ENCODE data around the gene UXT. TPM values are rescaled to one million over a fixed set of nuclear protein-coding genes. Genes with fewer than 3 reads are reported as not detected.

The UXT gene, protein sequence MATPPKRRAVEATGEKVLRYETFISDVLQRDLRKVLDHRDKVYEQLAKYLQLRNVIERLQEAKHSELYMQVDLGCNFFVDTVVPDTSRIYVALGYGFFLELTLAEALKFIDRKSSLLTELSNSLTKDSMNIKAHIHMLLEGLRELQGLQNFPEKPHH
- 111 and 143 TPM in 2 replicates for total RNA-seq
- polyA plus RNA-seq: 114 and 141 TPM in 2 replicates
- polyA plus RNA-seq (2012): 154 TPM in 2 replicates
- 37.4 and 38.1 TPM in 2 replicates for polyA minus RNA-seq (ENCODE audit: low replicate concordance)

DNA sequence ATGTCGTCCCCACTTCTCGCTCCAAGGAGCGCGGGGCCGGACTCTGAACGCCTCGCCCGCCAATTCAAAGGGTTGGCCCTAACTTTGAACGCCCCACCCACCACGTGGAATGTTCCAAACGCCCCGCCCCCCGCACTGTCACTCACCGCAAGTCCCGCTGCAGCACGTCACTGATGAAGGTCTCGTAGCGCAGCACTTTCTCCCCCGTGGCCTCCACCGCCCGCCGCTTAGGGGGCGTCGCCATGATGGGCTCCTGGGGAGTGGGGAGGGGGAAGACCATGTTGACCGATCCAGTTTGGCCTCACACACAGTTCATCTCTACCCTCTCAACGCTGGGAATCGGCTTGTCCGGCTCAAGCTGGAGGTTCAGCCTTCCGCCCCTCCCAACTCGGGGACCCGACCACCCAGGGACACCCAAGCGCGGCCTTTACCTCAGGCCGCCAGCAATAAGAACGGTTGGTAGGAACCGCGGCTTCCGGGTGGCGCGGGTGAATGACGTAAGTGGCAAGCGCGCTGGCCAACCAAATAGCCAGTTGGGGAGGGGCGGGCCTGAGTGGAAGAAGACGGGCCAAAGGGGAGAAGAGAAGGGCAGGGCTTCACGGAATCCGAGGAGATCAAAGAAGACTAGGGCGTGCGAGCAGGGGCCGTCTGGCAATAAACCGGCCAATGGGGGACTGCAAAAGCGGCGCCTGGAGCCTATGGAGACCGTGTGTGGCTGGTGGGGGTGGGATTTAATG lies at the start of gene UXT:
UXT (minus strand) TSS at position 497 of the 737 bp plus-strand sequence; CDS start at position 244, 253 bp downstream.
- peak within 1 kb of the TSS; percentile 99 for H3K27ac ChIP-seq (ENCODE audit: insufficient read depth, low read length)
- peaks cover 4% of the 10 kb centered on the region for H3K79me2 ChIP-seq (ENCODE audit: control insufficient read depth, insufficient read depth, low read length)

DNA sequence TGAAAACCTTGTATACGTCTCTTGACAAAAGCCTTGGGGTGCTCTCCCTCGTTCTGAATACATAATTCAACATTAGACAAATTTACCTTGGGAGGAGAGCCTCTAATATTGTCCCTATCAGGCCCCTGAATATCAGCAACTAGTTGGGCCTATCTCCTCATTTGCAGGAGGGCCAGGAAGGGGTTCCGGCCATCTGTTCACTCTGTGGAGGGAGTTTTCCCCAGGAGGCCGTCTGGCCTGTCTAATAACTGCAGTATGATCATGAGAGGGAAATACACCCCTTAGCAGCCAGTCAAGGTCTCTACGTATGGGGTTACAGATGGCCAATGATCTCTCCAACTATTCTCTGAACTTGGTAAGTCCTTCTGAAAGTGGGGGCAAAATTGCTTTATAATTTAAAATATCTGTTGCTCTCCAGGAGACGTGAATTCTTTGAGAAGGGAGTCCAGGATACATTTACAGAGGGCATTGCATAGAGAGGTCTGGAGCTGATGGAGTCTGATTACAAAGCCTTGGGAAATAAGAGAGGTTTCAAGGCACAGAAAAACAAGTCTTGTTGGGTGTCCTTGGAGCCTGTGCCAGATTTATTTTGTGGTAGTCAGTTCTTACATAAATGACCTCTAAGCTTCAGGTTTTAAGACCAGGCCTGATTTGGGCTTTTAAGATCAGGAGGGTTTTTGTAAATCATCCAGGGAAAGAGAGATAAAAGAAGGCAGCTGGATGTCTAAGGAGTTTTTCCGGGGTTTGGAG lies 48.2 kb upstream of the UXT start:
- H3K27me3 ChIP-seq (ENCODE audit: control insufficient read depth, insufficient read depth, low read length): no peaks in the 10 kb centered on the region
- no peak overlapping the region for H3K4me2 ChIP-seq (ENCODE audit: extremely low read depth, insufficient read depth, low read length)
- TF ChIP-seq, protein P1, sequence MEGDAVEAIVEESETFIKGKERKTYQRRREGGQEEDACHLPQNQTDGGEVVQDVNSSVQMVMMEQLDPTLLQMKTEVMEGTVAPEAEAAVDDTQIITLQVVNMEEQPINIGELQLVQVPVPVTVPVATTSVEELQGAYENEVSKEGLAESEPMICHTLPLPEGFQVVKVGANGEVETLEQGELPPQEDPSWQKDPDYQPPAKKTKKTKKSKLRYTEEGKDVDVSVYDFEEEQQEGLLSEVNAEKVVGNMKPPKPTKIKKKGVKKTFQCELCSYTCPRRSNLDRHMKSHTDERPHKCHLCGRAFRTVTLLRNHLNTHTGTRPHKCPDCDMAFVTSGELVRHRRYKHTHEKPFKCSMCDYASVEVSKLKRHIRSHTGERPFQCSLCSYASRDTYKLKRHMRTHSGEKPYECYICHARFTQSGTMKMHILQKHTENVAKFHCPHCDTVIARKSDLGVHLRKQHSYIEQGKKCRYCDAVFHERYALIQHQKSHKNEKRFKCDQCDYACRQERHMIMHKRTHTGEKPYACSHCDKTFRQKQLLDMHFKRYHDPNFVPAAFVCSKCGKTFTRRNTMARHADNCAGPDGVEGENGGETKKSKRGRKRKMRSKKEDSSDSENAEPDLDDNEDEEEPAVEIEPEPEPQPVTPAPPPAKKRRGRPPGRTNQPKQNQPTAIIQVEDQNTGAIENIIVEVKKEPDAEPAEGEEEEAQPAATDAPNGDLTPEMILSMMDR (conservative IDR thresholded peaks at IDR 0.05 in 1 of 2, IDR thresholded peaks at IDR 0.05 in 1 of 2; ENCODE audit: low read depth in 1 of 2, low read length in 2 of 2): no peak
- TF ChIP-seq EZH2 (IDR thresholded peaks at IDR 0.05; ENCODE audit: low read length, missing control alignments): no peak
- no peaks in the 10 kb centered on the region for H3K4me1 ChIP-seq (ENCODE audit: control insufficient read depth, extremely low read depth, insufficient read depth, low read length)
- no peak overlapping the region for H3K4me3 ChIP-seq (replicated peaks in 1 of 4; ENCODE audit: control extremely low read depth in 1 of 4, insufficient read depth in 1 of 4, low read depth in 3 of 4, low read length in 4 of 4)
- no peaks in the 10 kb centered on the region for H3K79me2 ChIP-seq (ENCODE audit: control insufficient read depth, insufficient read depth, low read length)
- no peaks in the 10 kb centered on the region for H3K9me3 ChIP-seq (ENCODE audit: control insufficient read depth, insufficient read depth, low read depth, low read length)
- DNase-seq (ENCODE audit: low read depth in 2 of 2): peak in 1 of 2 donors; percentile 4
- H4K20me1 ChIP-seq (ENCODE audit: control insufficient read depth, extremely low read depth, insufficient read depth, low read length): no peaks in the 10 kb centered on the region
- no peaks in the 10 kb centered on the region for H3K36me3 ChIP-seq (ENCODE audit: control insufficient read depth, insufficient read depth, low read length)
- H2AFZ ChIP-seq (ENCODE audit: low read length): no peak overlapping the region
- no peak overlapping the region for H3K9ac ChIP-seq (ENCODE audit: insufficient read depth, low read length)
- H3K27ac ChIP-seq (ENCODE audit: insufficient read depth, low read length): no peak overlapping the region

More for the DNA sequence above, at the start of gene UXT:
- H3K9me3 ChIP-seq (ENCODE audit: control insufficient read depth, insufficient read depth, low read depth, low read length): no peaks in the 10 kb centered on the region
- no peaks in the 10 kb centered on the region for H3K36me3 ChIP-seq (ENCODE audit: control insufficient read depth, insufficient read depth, low read length)
- H3K4me2 ChIP-seq (ENCODE audit: extremely low read depth, insufficient read depth, low read length): peak within 1 kb of the TSS; percentile 71
- no peaks in the 10 kb centered on the region for H4K20me1 ChIP-seq (ENCODE audit: control insufficient read depth, extremely low read depth, insufficient read depth, low read length)
- H2AFZ ChIP-seq (ENCODE audit: low read length): peak within 1 kb of the TSS; percentile 7
- TF ChIP-seq, protein P1 (conservative IDR thresholded peaks at IDR 0.05 in 1 of 2, IDR thresholded peaks at IDR 0.05 in 1 of 2; ENCODE audit: low read depth in 1 of 2, low read length in 2 of 2): no peak
- no peak for TF ChIP-seq EZH2 (IDR thresholded peaks at IDR 0.05; ENCODE audit: low read length, missing control alignments)
- peak within 1 kb of the TSS; percentile 98 for H3K9ac ChIP-seq (ENCODE audit: insufficient read depth, low read length)
- H3K4me3 ChIP-seq (replicated peaks in 1 of 4; ENCODE audit: control extremely low read depth in 1 of 4, insufficient read depth in 1 of 4, low read depth in 3 of 4, low read length in 4 of 4): peak within 1 kb of the TSS; percentile 60 to 94 (median 72)
- peak; percentile 94 to 97 for DNase-seq (ENCODE audit: low read depth in 2 of 2)
- no peaks in the 10 kb centered on the region for H3K27me3 ChIP-seq (ENCODE audit: control insufficient read depth, insufficient read depth, low read length)
- peaks cover 2% of the 10 kb centered on the region for H3K4me1 ChIP-seq (ENCODE audit: control insufficient read depth, extremely low read depth, insufficient read depth, low read length)

DNA sequence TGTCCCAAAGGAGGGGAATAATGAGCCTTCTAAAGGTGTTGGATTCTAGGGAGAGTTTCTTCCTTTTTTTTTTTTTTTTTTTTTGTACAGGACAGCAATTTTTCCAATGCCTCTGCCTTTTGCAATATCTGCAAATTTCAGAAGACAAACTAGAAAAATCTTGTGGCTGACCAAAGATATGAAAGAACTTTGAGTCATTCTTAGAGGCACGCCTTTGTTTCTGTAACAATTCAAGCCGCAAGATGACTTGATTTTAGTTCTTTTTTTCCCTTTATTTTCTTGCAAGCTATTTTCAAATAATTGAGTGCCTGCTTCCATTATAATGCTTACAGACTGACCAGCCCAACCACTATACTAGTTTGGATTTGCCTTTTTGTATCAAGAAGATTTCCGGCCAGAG lies 47.6 kb upstream of the UXT start:
- Histone ChIP-seq H3K9me3 (ENCODE audit: control insufficient read depth, insufficient read depth, low read depth, low read length) (no peaks in the 10 kb centered on the region), H3K36me3 (ENCODE audit: control insufficient read depth, insufficient read depth, low read length) (no peaks in the 10 kb centered on the region), H3K4me3 (replicated peaks in 1 of 4; ENCODE audit: control extremely low read depth in 1 of 4, insufficient read depth in 1 of 4, low read depth in 3 of 4, low read length in 4 of 4) (no peak overlapping the region), H4K20me1 (ENCODE audit: control insufficient read depth, extremely low read depth, insufficient read depth, low read length) (no peaks in the 10 kb centered on the region), H3K27ac (ENCODE audit: insufficient read depth, low read length) (no peak overlapping the region), H3K9ac (ENCODE audit: insufficient read depth, low read length) (no peak overlapping the region), H3K27me3 (ENCODE audit: control insufficient read depth, insufficient read depth, low read length) (no peaks in the 10 kb centered on the region), H3K4me1 (ENCODE audit: control insufficient read depth, extremely low read depth, insufficient read depth, low read length) (no peaks in the 10 kb centered on the region), H3K79me2 (ENCODE audit: control insufficient read depth, insufficient read depth, low read length) (no peaks in the 10 kb centered on the region), H3K4me2 (ENCODE audit: extremely low read depth, insufficient read depth, low read length) (no peak overlapping the region), H2AFZ (ENCODE audit: low read length) (no peak overlapping the region)
- TF ChIP-seq, protein P1 (conservative IDR thresholded peaks at IDR 0.05 in 1 of 2, IDR thresholded peaks at IDR 0.05 in 1 of 2; ENCODE audit: low read depth in 1 of 2, low read length in 2 of 2): no peak
- no peak for TF ChIP-seq EZH2 (IDR thresholded peaks at IDR 0.05; ENCODE audit: low read length, missing control alignments)
- DNase-seq (ENCODE audit: low read depth in 2 of 2): peak; percentile 13 to 58
